Cerebellar nuclear complex (tissue), 1 donor: ENCODE results near the gene CREBBP.
A peak's percentile ranks its signal among the peaks of the same experiment; 100 is the strongest.
"Not testable (repeated sequence)": the region's sequence is repeated elsewhere in the genome, so short reads cannot be mapped to it uniquely, and the experiment has no call there.

Source experiments
- DNase-seq, 2 experiments: peaks; one replicate each; lab custom pipeline; 2025; lab: John Stamatoyannopoulos, UW

CREBBP gene

GRCh38 chr16:3714378-3714777 is 166.1 kb downstream of the CREBBP start:
- DNase-seq = not testable (repeated sequence)

GRCh38 chr16:3713587-3714242 is 166.8 kb downstream of the CREBBP start:
- DNase-seq = no peak

- DNase-seq = no peak
Observed at GRCh38 chr16:3712861-3713372, 167.6 kb downstream of the CREBBP start.

- no peak for DNase-seq
Observed at GRCh38 chr16:3706253-3707012, 174.1 kb downstream of the CREBBP start.

GRCh38 chr16:3702082-3702481 is 178.4 kb downstream of the CREBBP start:
- no peak for DNase-seq

- no peak for DNase-seq
Observed at GRCh38 chr16:3701531-3701930, 179.0 kb downstream of the CREBBP start.

- DNase-seq = no peak
Observed at GRCh38 chr16:3698941-3699340, 181.6 kb downstream of the CREBBP start.

- DNase-seq = no peak
Observed at GRCh38 chr16:3696425-3697218, 183.9 kb downstream of the CREBBP start.

GRCh38 chr16:3695610-3696369 is 184.7 kb downstream of the CREBBP start:
- DNase-seq = no peak

GRCh38 chr16:3694051-3694450 is 186.5 kb downstream of the CREBBP start:
- no peak for DNase-seq

- no peak for DNase-seq
Observed at GRCh38 chr16:3691761-3692160, 188.8 kb downstream of the CREBBP start.

- DNase-seq = no peak
Observed at GRCh38 chr16:3690980-3691720, 189.4 kb downstream of the CREBBP start.

- DNase-seq = peak in 1 of 2 experiments; percentile 43
Observed at GRCh38 chr16:3690470-3690928, 190.0 kb downstream of the CREBBP start.

GRCh38 chr16:3689731-3690130 is 190.8 kb downstream of the CREBBP start:
- no peak for DNase-seq

GRCh38 chr16:3687792-3688191 is 192.7 kb downstream of the CREBBP start:
- DNase-seq = no peak

GRCh38 chr16:3687021-3687420 is 193.5 kb downstream of the CREBBP start:
- no peak for DNase-seq

GRCh38 chr16:3681206-3681605 is 199.3 kb downstream of the CREBBP start:
- DNase-seq = no peak

GRCh38 chr16:3677994-3678393 is 202.5 kb downstream of the CREBBP start:
- no peak for DNase-seq

GRCh38 chr16:3675601-3676130 is 204.8 kb downstream of the CREBBP start:
- no peak for DNase-seq
